GM12878 (cell line): ENCODE results near the gene ADAMTS1. TPM values are rescaled to one million over a fixed set of nuclear protein-coding genes. Genes with fewer than 3 reads are reported as not detected.

Experiments
- ATAC-seq: fragments of 200-7000 bp; cut with Tn5 transposase; 3 replicates; pipeline ENCODE4 v1.9.1; 2020; ENCODE audit warnings: mild to moderate bottlenecking, moderate library complexity
- BruUV-seq: library from RNA; stranded (reverse); fragments of 400-500 nt; replicated peaks from 2 replicates; lab custom pipeline; 2021; lab: Mats Ljungman, UMichigan
- CTCF ChIA-PET: fragments of 300-600 bp; sonication (Branson Sonifier 250); formaldehyde crosslinking; extraction: SDS; loops from one replicate; lab custom pipeline; 2021; ENCODE audit warnings: inconsistent platforms; lab: Yijun Ruan, JAX
- POLR2A ChIA-PET: fragments of 350-600 bp; formaldehyde crosslinking; extraction: SDS; loops from one replicate; lab custom pipeline; 2021; ENCODE audit warnings: inconsistent platforms; lab: Charles Lee
- RAD21 ChIA-PET: fragments of 300-600 bp; sonication (Branson Sonifier 250); formaldehyde crosslinking; loops from one replicate; lab custom pipeline; 2023; ENCODE audit warnings: antibody characterized with exemption; ENCODE audit not compliant: unreplicated experiment; lab: Charles Lee
- SMC1A ChIA-PET: fragments of 300-600 bp; sonication (Branson Sonifier 250); formaldehyde crosslinking; loops from one replicate; lab custom pipeline; 2023; ENCODE audit not compliant: unreplicated experiment, uncharacterized antibody; lab: Charles Lee
- DNase-seq: peaks from one replicate; pipeline ENCODE4 v3.0.0-alpha.2; 2011; ENCODE audit warnings: low read depth, low spot score
- FAIRE-seq: peaks from 3 replicates; lab custom pipeline; 2011; peaks lifted over from hg19 to GRCh38; lab: Jason Lieb, UNC
- H2AFZ ChIP-seq: 2 replicates; pipeline ENCODE4 v1.6.0; 2011; ENCODE audit warnings: low read depth, low read length, control low read depth; ENCODE audit not compliant: control insufficient read depth
- H3K27ac ChIP-seq: 2 replicates; pipeline ENCODE4 v1.5.1; 2011; ENCODE audit warnings: control low read depth; ENCODE audit not compliant: control insufficient read depth, insufficient read depth
- H3K27me3 ChIP-seq, 2 experiments: replicated peaks in 1 of 2; 2 replicates each; pipeline versions ENCODE4 v1.6.0 to v1.6.1; 2011; ENCODE audit warnings: low read length in 1 of 2; ENCODE audit not compliant: control insufficient read depth in 2 of 2, insufficient read depth in 2 of 2
- H3K36me3 ChIP-seq, 2 experiments: 2 replicates each; pipeline ENCODE4 v1.5.1; 2011; ENCODE audit warnings: low read length in 1 of 2; ENCODE audit not compliant: control insufficient read depth in 2 of 2, insufficient read depth in 2 of 2
- H3K4me1 ChIP-seq: 2 replicates; pipeline ENCODE4 v1.6.1; 2011; ENCODE audit warnings: mild to moderate bottlenecking, low read length, moderate library complexity, mixed read lengths; ENCODE audit not compliant: control insufficient read depth, insufficient read depth
- H3K4me2 ChIP-seq: 2 replicates; pipeline ENCODE4 v1.6.0; 2011; ENCODE audit warnings: control low read depth; ENCODE audit not compliant: control insufficient read depth, insufficient read depth
- H3K4me3 ChIP-seq: fragments of 200-600 bp; sonication (generic); 2 replicates; pipeline ENCODE4 v1.5.1; 2016
- H3K79me2 ChIP-seq: 2 replicates; pipeline ENCODE4 v1.6.0; 2011; ENCODE audit warnings: low read length; ENCODE audit not compliant: control insufficient read depth, insufficient read depth
- H3K9ac ChIP-seq: 2 replicates; pipeline ENCODE4 v1.8.0; 2011; ENCODE audit warnings: low read length, control low read depth, mixed read lengths; ENCODE audit not compliant: control insufficient read depth, insufficient read depth
- H3K9me3 ChIP-seq: replicated peaks from 3 replicates; pipeline ENCODE4 v1.5.1; 2011; ENCODE audit warnings: mild to moderate bottlenecking, low read length; ENCODE audit not compliant: control insufficient read depth, insufficient read depth
- H4K20me1 ChIP-seq: 2 replicates; pipeline ENCODE4 v1.6.0; 2011; ENCODE audit not compliant: control insufficient read depth, insufficient read depth
- CBFB ChIP-seq: IDR thresholded peaks from 2 replicates; pipeline ENCODE4 v1.6.1; 2016; ENCODE audit warnings: antibody characterized with exemption, low read depth
- EED ChIP-seq: sonication (generic); IDR thresholded peaks from 2 replicates; pipeline ENCODE4 v1.6.1; 2016; ENCODE audit warnings: antibody characterized with exemption, low read depth
- EGR1 ChIP-seq, 2 experiments: IDR thresholded peaks; 1 replicate in 1 of 2; 2 replicates in 1 of 2; pipeline ENCODE4 v1.6.1; 2011 to 2012; ENCODE audit warnings: low read depth in 2 of 2, low read length in 2 of 2, borderline replicate concordance in 1 of 2, mild to moderate bottlenecking in 1 of 2, moderate library complexity in 1 of 2
- HCFC1 ChIP-seq: fragments of 150-350 bp; IDR thresholded peaks from 2 replicates; pipeline ENCODE4 v1.6.1; 2014; ENCODE audit warnings: low read length
- HDAC6 ChIP-seq: fragments of 200-600 bp; sonication (generic); IDR thresholded peaks from one replicate; pipeline ENCODE4 v1.8.0; 2017; ENCODE audit warnings: antibody characterized with exemption; ENCODE audit not compliant: unreplicated experiment
- HDGF ChIP-seq: fragments of 450-650 bp; IDR thresholded peaks from 2 replicates; pipeline ENCODE4 v1.6.1; 2016; ENCODE audit warnings: antibody characterized with exemption
- KDM1A ChIP-seq: fragments of 200-600 bp; sonication (generic); IDR thresholded peaks from 2 replicates; pipeline ENCODE4 v1.6.1; 2016; ENCODE audit warnings: borderline replicate concordance
- MYC ChIP-seq: IDR thresholded peaks from 2 replicates; pipeline ENCODE4 v1.6.1; 2011; ENCODE audit warnings: mild to moderate bottlenecking, low read length, moderate library complexity, inconsistent platforms; ENCODE audit not compliant: insufficient read depth, insufficient replicate concordance, insufficient read length, severe bottlenecking
- NRF1 ChIP-seq: conservative IDR thresholded peaks from 2 replicates; pipeline ENCODE4 v1.6.1; 2011; ENCODE audit warnings: mild to moderate bottlenecking, low read depth, low read length, improper control_type of control experiment
- POLR2A ChIP-seq: IDR thresholded peaks from 2 replicates; pipeline ENCODE4 v1.6.1; 2011; ENCODE audit warnings: low read depth, mild to moderate bottlenecking, low read length
- TBL1XR1 ChIP-seq: IDR thresholded peaks from 2 replicates; pipeline ENCODE4 v1.6.1; 2012; ENCODE audit warnings: low read depth, low read length, improper control_type of control experiment
- ZBED1 ChIP-seq: IDR thresholded peaks from 2 replicates; pipeline ENCODE4 v1.6.1; 2016; ENCODE audit warnings: borderline replicate concordance
- in situ Hi-C: fragments of 300-500 bp; cut with MboI; formaldehyde crosslinking; loops from 9 replicates; pipeline ENCODE4 v1.14.3; 2018; ENCODE audit warnings: mixed read lengths
- intact Hi-C: fragments of 100-400 bp; cut with micrococcal nuclease; formaldehyde crosslinking; loops from one replicate; pipeline ENCODE4 v1.14.2; 2022; ENCODE audit not compliant: unreplicated experiment
- polyA plus RNA-seq, 11 experiments: library from polyadenylated mRNA; depleted of rRNA in 4 of 11; unstranded in 6 of 11; stranded (reverse) in 5 of 11; fragments of >200 nt; fragmentation: Nextera tagmentation in 4 of 11; fragmentation: Illumina TruSeq in 1 of 11; extraction: Ambion mirVana in 4 of 11; extraction: Trizol in 1 of 11; gene quantifications; 1 replicate in 1 of 11; 2 replicates in 10 of 11; pipeline versions ENCODE4 v1.2.1 to v1.2.3, GENCODE V29; 2011 to 2016; ENCODE audit warnings: inconsistent platforms in 2 of 11, missing spikeins in 2 of 11, low read depth in 1 of 11
- total RNA-seq, 4 experiments: library from RNA; depleted of rRNA in 3 of 4; stranded (reverse); fragments of >200 nt in 3 of 4; fragmentation: Illumina TruSeq in 1 of 4; extraction: Trizol in 1 of 4; gene quantifications; 2 replicates each; pipeline versions ENCODE4 v1.2.1 to v1.2.3, GENCODE V29; 2013 to 2021
- TF ChIP-seq, protein P1 (sequence below): fragments of 450-650 bp; IDR thresholded peaks from 2 replicates; pipeline ENCODE4 v1.6.1; 2017; ENCODE audit warnings: low read depth, mild to moderate bottlenecking, moderate library complexity
- TF ChIP-seq, protein P2 (sequence below), 3 experiments: IDR thresholded peaks in 2 of 3; conservative IDR thresholded peaks in 1 of 3; 2 replicates each; pipeline ENCODE4 v1.5.1; 2011; ENCODE audit warnings: low read depth in 3 of 3, low read length in 3 of 3, mild to moderate bottlenecking in 3 of 3, control low read depth in 2 of 3, moderate library complexity in 2 of 3, inconsistent platforms in 1 of 3, mixed read lengths in 1 of 3; ENCODE audit not compliant: control insufficient read depth in 2 of 3, insufficient read depth in 1 of 3; ENCODE audit errors: extremely low read depth in 1 of 3
- TF ChIP-seq, protein P3 (sequence below): IDR thresholded peaks from 2 replicates; pipeline ENCODE4 v1.6.1; 2012; ENCODE audit warnings: low read length, inconsistent platforms
- TF ChIP-seq, protein P4 (sequence below): fragments of 150-350 bp; IDR thresholded peaks from 2 replicates; pipeline ENCODE4 v1.6.1; 2016; ENCODE audit warnings: low read depth, low read length
- TF ChIP-seq, protein P5 (sequence below): fragments of 450-650 bp; IDR thresholded peaks from 2 replicates; pipeline ENCODE4 v1.6.1; 2016; ENCODE audit warnings: mild to moderate bottlenecking

Gene ADAMTS1
- total and polyA plus RNA-seq, 10 of the 15 experiments (the other 5 are each of a cell fraction or from before 2014, with no cell fraction given): 0.06 to 0.21 (median 0.08) TPM; not detected in 6

- H3K79me2 ChIP-seq: no peaks in the 10 kb centered on the region
- TF ChIP-seq MYC (no peak), EED (no peak), POLR2A (no peak), NRF1 (no peak), CBFB (no peak), HDAC6 (no peak), TBL1XR1 (no peak), EGR1 (IDR thresholded peaks at IDR 0.05; ENCODE audit: borderline replicate concordance in 1 of 2, low read depth in 2 of 2, low read length in 2 of 2) (no peak), ZBED1 (no peak), HDGF (no peak), KDM1A (no peak), HCFC1 (no peak)
- TF ChIP-seq, protein P1, sequence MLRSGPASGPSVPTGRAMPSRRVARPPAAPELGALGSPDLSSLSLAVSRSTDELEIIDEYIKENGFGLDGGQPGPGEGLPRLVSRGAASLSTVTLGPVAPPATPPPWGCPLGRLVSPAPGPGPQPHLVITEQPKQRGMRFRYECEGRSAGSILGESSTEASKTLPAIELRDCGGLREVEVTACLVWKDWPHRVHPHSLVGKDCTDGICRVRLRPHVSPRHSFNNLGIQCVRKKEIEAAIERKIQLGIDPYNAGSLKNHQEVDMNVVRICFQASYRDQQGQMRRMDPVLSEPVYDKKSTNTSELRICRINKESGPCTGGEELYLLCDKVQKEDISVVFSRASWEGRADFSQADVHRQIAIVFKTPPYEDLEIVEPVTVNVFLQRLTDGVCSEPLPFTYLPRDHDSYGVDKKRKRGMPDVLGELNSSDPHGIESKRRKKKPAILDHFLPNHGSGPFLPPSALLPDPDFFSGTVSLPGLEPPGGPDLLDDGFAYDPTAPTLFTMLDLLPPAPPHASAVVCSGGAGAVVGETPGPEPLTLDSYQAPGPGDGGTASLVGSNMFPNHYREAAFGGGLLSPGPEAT: no peak
- TF ChIP-seq, protein P2, sequence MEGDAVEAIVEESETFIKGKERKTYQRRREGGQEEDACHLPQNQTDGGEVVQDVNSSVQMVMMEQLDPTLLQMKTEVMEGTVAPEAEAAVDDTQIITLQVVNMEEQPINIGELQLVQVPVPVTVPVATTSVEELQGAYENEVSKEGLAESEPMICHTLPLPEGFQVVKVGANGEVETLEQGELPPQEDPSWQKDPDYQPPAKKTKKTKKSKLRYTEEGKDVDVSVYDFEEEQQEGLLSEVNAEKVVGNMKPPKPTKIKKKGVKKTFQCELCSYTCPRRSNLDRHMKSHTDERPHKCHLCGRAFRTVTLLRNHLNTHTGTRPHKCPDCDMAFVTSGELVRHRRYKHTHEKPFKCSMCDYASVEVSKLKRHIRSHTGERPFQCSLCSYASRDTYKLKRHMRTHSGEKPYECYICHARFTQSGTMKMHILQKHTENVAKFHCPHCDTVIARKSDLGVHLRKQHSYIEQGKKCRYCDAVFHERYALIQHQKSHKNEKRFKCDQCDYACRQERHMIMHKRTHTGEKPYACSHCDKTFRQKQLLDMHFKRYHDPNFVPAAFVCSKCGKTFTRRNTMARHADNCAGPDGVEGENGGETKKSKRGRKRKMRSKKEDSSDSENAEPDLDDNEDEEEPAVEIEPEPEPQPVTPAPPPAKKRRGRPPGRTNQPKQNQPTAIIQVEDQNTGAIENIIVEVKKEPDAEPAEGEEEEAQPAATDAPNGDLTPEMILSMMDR (IDR thresholded peaks at IDR 0.05 in 2 of 3, conservative IDR thresholded peaks at IDR 0.05 in 1 of 3; ENCODE audit: control insufficient read depth in 2 of 3, extremely low read depth in 1 of 3, insufficient read depth in 1 of 3, low read depth in 3 of 3, low read length in 3 of 3): no peak
- TF ChIP-seq, protein P3, sequence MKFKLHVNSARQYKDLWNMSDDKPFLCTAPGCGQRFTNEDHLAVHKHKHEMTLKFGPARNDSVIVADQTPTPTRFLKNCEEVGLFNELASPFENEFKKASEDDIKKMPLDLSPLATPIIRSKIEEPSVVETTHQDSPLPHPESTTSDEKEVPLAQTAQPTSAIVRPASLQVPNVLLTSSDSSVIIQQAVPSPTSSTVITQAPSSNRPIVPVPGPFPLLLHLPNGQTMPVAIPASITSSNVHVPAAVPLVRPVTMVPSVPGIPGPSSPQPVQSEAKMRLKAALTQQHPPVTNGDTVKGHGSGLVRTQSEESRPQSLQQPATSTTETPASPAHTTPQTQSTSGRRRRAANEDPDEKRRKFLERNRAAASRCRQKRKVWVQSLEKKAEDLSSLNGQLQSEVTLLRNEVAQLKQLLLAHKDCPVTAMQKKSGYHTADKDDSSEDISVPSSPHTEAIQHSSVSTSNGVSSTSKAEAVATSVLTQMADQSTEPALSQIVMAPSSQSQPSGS: no peak
- TF ChIP-seq, protein P4, sequence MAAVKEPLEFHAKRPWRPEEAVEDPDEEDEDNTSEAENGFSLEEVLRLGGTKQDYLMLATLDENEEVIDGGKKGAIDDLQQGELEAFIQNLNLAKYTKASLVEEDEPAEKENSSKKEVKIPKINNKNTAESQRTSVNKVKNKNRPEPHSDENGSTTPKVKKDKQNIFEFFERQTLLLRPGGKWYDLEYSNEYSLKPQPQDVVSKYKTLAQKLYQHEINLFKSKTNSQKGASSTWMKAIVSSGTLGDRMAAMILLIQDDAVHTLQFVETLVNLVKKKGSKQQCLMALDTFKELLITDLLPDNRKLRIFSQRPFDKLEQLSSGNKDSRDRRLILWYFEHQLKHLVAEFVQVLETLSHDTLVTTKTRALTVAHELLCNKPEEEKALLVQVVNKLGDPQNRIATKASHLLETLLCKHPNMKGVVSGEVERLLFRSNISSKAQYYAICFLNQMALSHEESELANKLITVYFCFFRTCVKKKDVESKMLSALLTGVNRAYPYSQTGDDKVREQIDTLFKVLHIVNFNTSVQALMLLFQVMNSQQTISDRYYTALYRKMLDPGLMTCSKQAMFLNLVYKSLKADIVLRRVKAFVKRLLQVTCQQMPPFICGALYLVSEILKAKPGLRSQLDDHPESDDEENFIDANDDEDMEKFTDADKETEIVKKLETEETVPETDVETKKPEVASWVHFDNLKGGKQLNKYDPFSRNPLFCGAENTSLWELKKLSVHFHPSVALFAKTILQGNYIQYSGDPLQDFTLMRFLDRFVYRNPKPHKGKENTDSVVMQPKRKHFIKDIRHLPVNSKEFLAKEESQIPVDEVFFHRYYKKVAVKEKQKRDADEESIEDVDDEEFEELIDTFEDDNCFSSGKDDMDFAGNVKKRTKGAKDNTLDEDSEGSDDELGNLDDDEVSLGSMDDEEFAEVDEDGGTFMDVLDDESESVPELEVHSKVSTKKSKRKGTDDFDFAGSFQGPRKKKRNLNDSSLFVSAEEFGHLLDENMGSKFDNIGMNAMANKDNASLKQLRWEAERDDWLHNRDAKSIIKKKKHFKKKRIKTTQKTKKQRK: no peak
- TF ChIP-seq, protein P5, sequence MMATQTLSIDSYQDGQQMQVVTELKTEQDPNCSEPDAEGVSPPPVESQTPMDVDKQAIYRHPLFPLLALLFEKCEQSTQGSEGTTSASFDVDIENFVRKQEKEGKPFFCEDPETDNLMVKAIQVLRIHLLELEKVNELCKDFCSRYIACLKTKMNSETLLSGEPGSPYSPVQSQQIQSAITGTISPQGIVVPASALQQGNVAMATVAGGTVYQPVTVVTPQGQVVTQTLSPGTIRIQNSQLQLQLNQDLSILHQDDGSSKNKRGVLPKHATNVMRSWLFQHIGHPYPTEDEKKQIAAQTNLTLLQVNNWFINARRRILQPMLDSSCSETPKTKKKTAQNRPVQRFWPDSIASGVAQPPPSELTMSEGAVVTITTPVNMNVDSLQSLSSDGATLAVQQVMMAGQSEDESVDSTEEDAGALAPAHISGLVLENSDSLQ: no peak
- H2AFZ ChIP-seq: no peak overlapping the region
- no peak for ATAC-seq
- H3K4me3 ChIP-seq: no peak overlapping the region
- FAIRE-seq: no peak
- BruUV-seq: no TSS peak
- H3K27ac ChIP-seq: no peak overlapping the region
- no peaks in the 10 kb centered on the region for H4K20me1 ChIP-seq
- ChIA-PET SMC1A (no interaction called here), CTCF (no interaction called here), RAD21 (no interaction called here), POLR2A (no interaction called here)
- no peaks in the 10 kb centered on the region for H3K9me3 ChIP-seq
- H3K36me3 ChIP-seq: no peaks in the 10 kb centered on the region
- no peaks in the 10 kb centered on the region for H3K4me1 ChIP-seq
- in situ Hi-C loops: no loop called here
- no peak overlapping the region for H3K9ac ChIP-seq
- DNase-seq: no peak
- H3K4me2 ChIP-seq: no peak overlapping the region
- intact Hi-C loops: no loop called here
- no peaks in the 10 kb centered on the region for H3K27me3 ChIP-seq
Observed at GRCh38 chr21:26815197-26815596, 30.0 kb downstream of the ADAMTS1 start.
